GM10266 (cell line): Measurements from ENCODE around the gene FKBP6.
"Not testable (repeated sequence)": the region's sequence is repeated elsewhere in the genome, so short reads cannot be mapped to it uniquely, and the experiment has no call there.

Source experiments
- DNase-seq: peaks from one replicate; pipeline ENCODE4 v3.0.0; 2012; ENCODE audit errors: extremely low spot score
- CTCF ChIP-seq: IDR thresholded peaks from 2 replicates; pipeline ENCODE4 v1.5.1; 2012; ENCODE audit warnings: mild to moderate bottlenecking, low read depth; ENCODE audit not compliant: control insufficient read depth, insufficient read depth; ENCODE audit errors: missing control alignments

The FKBP6 gene

GRCh38 chr7:73358590-73359275, 30.8 kb downstream of the FKBP6 start:
- no peak for TF ChIP-seq CTCF
- DNase-seq: no peak

GRCh38 chr7:73359306-73359705, 31.3 kb downstream of the FKBP6 start:
- no peak for DNase-seq
- TF ChIP-seq CTCF: no peak

- TF ChIP-seq CTCF: no peak
- DNase-seq: no peak
These were observed 31.9 kb downstream of the FKBP6 start for GRCh38 chr7:73359746-73360375.

- DNase-seq: not testable (repeated sequence)
These were observed 32.6 kb downstream of the FKBP6 start for GRCh38 chr7:73360590-73360989.

- TF ChIP-seq CTCF: no peak
- no peak for DNase-seq
These were observed 35.5 kb downstream of the FKBP6 start for GRCh38 chr7:73363225-73364005.

GRCh38 chr7:73364006-73364728, 36.2 kb downstream of the FKBP6 start:
- DNase-seq: no peak
- TF ChIP-seq CTCF: no peak

GRCh38 chr7:73366127-73366526, 38.2 kb downstream of the FKBP6 start:
- TF ChIP-seq CTCF: no peak
- DNase-seq: no peak
